GM18870 (cell line): ENCODE results near the gene TAOK2.
A peak's percentile ranks its signal among the peaks of the same experiment; 100 is the strongest.

Source experiments
- ATAC-seq: cut with Tn5 transposase; IDR thresholded peaks from one replicate; pipeline ENCODE4 v1.9.1; 2021; ENCODE audit warnings: moderate library complexity; ENCODE audit not compliant: unreplicated experiment

Gene TAOK2

GRCh38 chr16:29987371-29988085, 13.9 kb downstream of the TAOK2 start:
- ATAC-seq = no peak

GRCh38 chr16:29988346-29989075, 14.8 kb downstream of the TAOK2 start:
- no peak for ATAC-seq

- ATAC-seq = no peak
These were observed 15.6 kb downstream of the TAOK2 start for GRCh38 chr16:29989111-29989858.

- no peak for ATAC-seq
These were observed 16.4 kb downstream of the TAOK2 start for GRCh38 chr16:29990034-29990433.

GRCh38 chr16:29990883-29991570, 17.4 kb downstream of the TAOK2 start:
- no peak for ATAC-seq

- no peak for ATAC-seq
These were observed 17.9 kb downstream of the TAOK2 start for GRCh38 chr16:29991571-29991904.

GRCh38 chr16:29992344-29992967, 18.8 kb downstream of the TAOK2 start:
- ATAC-seq = no peak

GRCh38 chr16:29993191-29993902, 19.7 kb downstream of the TAOK2 start:
- no peak for ATAC-seq

- no peak for ATAC-seq
These were observed 20.4 kb downstream of the TAOK2 start for GRCh38 chr16:29993903-29994599.

- ATAC-seq = no peak
These were observed 21.1 kb downstream of the TAOK2 start for GRCh38 chr16:29994600-29995323.

- peak; percentile 23 for ATAC-seq
These were observed 21.7 kb downstream of the TAOK2 start, which contains the start of gene HIRIP3 for GRCh38 chr16:29995324-29995910. TSS of gene HIRIP3 (minus strand) at chr16:29995617. CDS start at chr16:29995605, 12 bp downstream.

- ATAC-seq = peak; percentile 81
These were observed 22.5 kb downstream of the TAOK2 start, which contains the start of gene INO80E for GRCh38 chr16:29995911-29996765. TSS of gene INO80E (plus strand) at chr16:29996241. CDS start at chr16:29996311, 70 bp downstream.

- ATAC-seq = no peak
These were observed 23.1 kb downstream of the TAOK2 start for GRCh38 chr16:29996766-29997250.

- ATAC-seq = no peak
These were observed 25.9 kb downstream of the TAOK2 start for GRCh38 chr16:29999605-30000004.

- ATAC-seq = no peak
These were observed 27.3 kb downstream of the TAOK2 start for GRCh38 chr16:30000735-30001631.
